Measurements from ENCODE around the gene AK8.

AK8 gene

GRCh38 chr9:132919614-132920268 is 41.7 kb upstream of the AK8 start:
- Histone ChIP-seq H3K27me3 (ENCODE audit: low read length) (no peaks in the 10 kb centered on the region), H4K20me1 (ENCODE audit: low read depth, low read length) (no peaks in the 10 kb centered on the region), H2AFZ (ENCODE audit: low read depth, low read length, severe bottlenecking) (no peak overlapping the region), H3K9me3 (ENCODE audit: insufficient read depth, low read length) (no peaks in the 10 kb centered on the region), H3F3A (ENCODE audit: insufficient read depth) (no peaks in the 10 kb centered on the region), H3K27ac (ENCODE audit: low read depth, low read length) (no peak overlapping the region), H3K4me2 (ENCODE audit: low read depth, low read length, poor library complexity, severe bottlenecking) (no peak overlapping the region), H3K9me2 (replicated peaks; ENCODE audit: insufficient read depth, low read length) (no peaks in the 10 kb centered on the region), H3K36me3 (ENCODE audit: low read length) (no peaks in the 10 kb centered on the region), H3K9ac (ENCODE audit: low read length) (no peak overlapping the region), H3K4me3 (ENCODE audit: insufficient read depth, low read length, poor library complexity, severe bottlenecking) (no peak overlapping the region), H3K79me2 (ENCODE audit: insufficient read depth, low read length) (no peaks in the 10 kb centered on the region)
- no peak for TF ChIP-seq CTCF (IDR thresholded peaks at IDR 0.05; ENCODE audit: insufficient read depth, low read length, poor library complexity, severe bottlenecking)
- TF ChIP-seq EZH2phosphoT487 (conservative IDR thresholded peaks at IDR 0.05; ENCODE audit: low read length): no peak

GRCh38 chr9:132914924-132915323 is 36.8 kb upstream of the AK8 start:
- Histone ChIP-seq H2AFZ (ENCODE audit: low read depth, low read length, severe bottlenecking) (no peak overlapping the region), H3K4me3 (ENCODE audit: insufficient read depth, low read length, poor library complexity, severe bottlenecking) (no peak overlapping the region), H3K79me2 (ENCODE audit: insufficient read depth, low read length) (no peaks in the 10 kb centered on the region), H3K27ac (ENCODE audit: low read depth, low read length) (no peak overlapping the region), H3K9me3 (ENCODE audit: insufficient read depth, low read length) (no peaks in the 10 kb centered on the region), H3K27me3 (ENCODE audit: low read length) (no peaks in the 10 kb centered on the region), H3F3A (ENCODE audit: insufficient read depth) (no peaks in the 10 kb centered on the region), H3K9ac (ENCODE audit: low read length) (no peak overlapping the region), H4K20me1 (ENCODE audit: low read depth, low read length) (no peaks in the 10 kb centered on the region), H3K36me3 (ENCODE audit: low read length) (no peaks in the 10 kb centered on the region), H3K4me2 (ENCODE audit: low read depth, low read length, poor library complexity, severe bottlenecking) (no peak overlapping the region), H3K9me2 (replicated peaks; ENCODE audit: insufficient read depth, low read length) (no peaks in the 10 kb centered on the region)
- TF ChIP-seq EZH2phosphoT487 (conservative IDR thresholded peaks at IDR 0.05; ENCODE audit: low read length) (no peak), CTCF (IDR thresholded peaks at IDR 0.05; ENCODE audit: insufficient read depth, low read length, poor library complexity, severe bottlenecking) (no peak)

GRCh38 chr9:132912131-132912530 is 34.0 kb upstream of the AK8 start:
- Histone ChIP-seq H3K27ac (ENCODE audit: low read depth, low read length) (no peak overlapping the region), H3K27me3 (ENCODE audit: low read length) (no peaks in the 10 kb centered on the region), H3F3A (ENCODE audit: insufficient read depth) (no peaks in the 10 kb centered on the region), H3K36me3 (ENCODE audit: low read length) (no peaks in the 10 kb centered on the region), H2AFZ (ENCODE audit: low read depth, low read length, severe bottlenecking) (no peak overlapping the region), H3K79me2 (ENCODE audit: insufficient read depth, low read length) (no peaks in the 10 kb centered on the region), H4K20me1 (ENCODE audit: low read depth, low read length) (no peaks in the 10 kb centered on the region), H3K9me3 (ENCODE audit: insufficient read depth, low read length) (no peaks in the 10 kb centered on the region), H3K9ac (ENCODE audit: low read length) (no peak overlapping the region), H3K4me3 (ENCODE audit: insufficient read depth, low read length, poor library complexity, severe bottlenecking) (no peak overlapping the region), H3K4me2 (ENCODE audit: low read depth, low read length, poor library complexity, severe bottlenecking) (no peak overlapping the region), H3K9me2 (replicated peaks; ENCODE audit: insufficient read depth, low read length) (no peaks in the 10 kb centered on the region)
- no peak for TF ChIP-seq EZH2phosphoT487 (conservative IDR thresholded peaks at IDR 0.05; ENCODE audit: low read length)
- no peak for TF ChIP-seq CTCF (IDR thresholded peaks at IDR 0.05; ENCODE audit: insufficient read depth, low read length, poor library complexity, severe bottlenecking)
